Activated CD4-positive, alpha-beta memory T cell treated with anti-CD3 and anti-CD28 coated beads, Interleukin-2, amount 10 ng/mL, durations not matched to agents 7 days and 5 days (primary cell): ENCODE measurements around the gene AARS2. TPM values are rescaled to one million over a fixed set of nuclear protein-coding genes. Genes with fewer than 3 reads are reported as not detected.

Experiments
- CTCF ChIA-PET: fragments of 350-600 bp; sonication (Branson Sonifier 250); formaldehyde crosslinking; loops from one replicate; lab custom pipeline; 2021; ENCODE audit warnings: antibody characterized with exemption, inconsistent platforms; lab: Charles Lee
- POLR2A ChIA-PET: fragments of 350-600 bp; sonication (Branson Sonifier 250); formaldehyde crosslinking; loops from one replicate; lab custom pipeline; 2021; ENCODE audit warnings: antibody characterized with exemption; lab: Charles Lee
- DNase-seq: peaks from one replicate; pipeline ENCODE4 v3.0.0-alpha.2; 2020
- H3K27ac Mint-ChIP-seq: one replicate; pipeline ENCODE4 v1.8.0; 2021; ENCODE audit warnings: mild to moderate bottlenecking, mixed read lengths
- H3K27me3 Mint-ChIP-seq: one replicate; pipeline ENCODE4 v1.8.0; 2021; ENCODE audit warnings: mixed read lengths
- H3K36me3 Mint-ChIP-seq: one replicate; pipeline ENCODE4 v1.8.0; 2021; ENCODE audit warnings: low read depth, mixed read lengths
- H3K4me1 Mint-ChIP-seq: one replicate; pipeline ENCODE4 v1.8.0; 2021; ENCODE audit warnings: mixed read lengths
- H3K4me3 Mint-ChIP-seq: one replicate; pipeline ENCODE4 v1.8.0; 2021; ENCODE audit warnings: mild to moderate bottlenecking, mixed read lengths
- H3K9me3 Mint-ChIP-seq: one replicate; pipeline ENCODE4 v1.8.0; 2021; ENCODE audit warnings: mixed read lengths
- total RNA-seq, 2 experiments: library from RNA; stranded (reverse); gene quantifications; one replicate each; pipeline ENCODE4 v1.2.3, GENCODE V29; 2021

AARS2 gene
- total RNA-seq, 2 experiments from 2014 or later, result 14.8 to 15.0 TPM

- Mint-ChIP-seq H3K27me3 (peaks cover 42% of the 10 kb centered on the region), H3K4me3 (peak overlapping the region; percentile 4), H3K4me1 (peaks cover 6% of the 10 kb centered on the region), H3K27ac (no peak overlapping the region), H3K36me3 (peaks cover 22% of the 10 kb centered on the region), H3K9me3 (no peaks in the 10 kb centered on the region)
- ChIA-PET CTCF (interaction anchor here (1.6 to 2.3 kb wide), 2 partner anchors 12 to 15 kb away, joined by 3 to 5 read pairs; partner anchors contain the start of gene AARS2), POLR2A (interaction anchor here (0.9 to 2.8 kb wide), 3 partner anchors 10 to 50 kb away, joined by 4 to 13 read pairs (median 5); partner anchors contain the start of genes AARS2 and HSP90AB1)
- peak; percentile 51 for DNase-seq
Observed at GRCh38 chr6:44297063-44298038, 15.8 kb downstream of the AARS2 start.

GRCh38 chr6:44294832-44295791 lies 18.0 kb downstream of the AARS2 start:
- Mint-ChIP-seq H3K27me3 (peaks cover 58% of the 10 kb centered on the region), H3K36me3 (peaks cover 4% of the 10 kb centered on the region), H3K4me1 (peaks cover 6% of the 10 kb centered on the region), H3K4me3 (no peak overlapping the region), H3K27ac (no peak overlapping the region), H3K9me3 (no peaks in the 10 kb centered on the region)
- ChIA-PET POLR2A (interaction anchor here (1.1 to 2.8 kb wide), 3 partner anchors 10 to 19 kb away, joined by 4 to 13 read pairs (median 6); partner anchors contain the start of gene AARS2), CTCF (interaction anchor here (0.5 to 1.7 kb wide), 4 partner anchors 10 to 115 kb away, joined by 3 to 6 read pairs (median 6); partner anchors contain the start of gene AARS2)
- no peak for DNase-seq

- H3K4me3 Mint-ChIP-seq, result no peak overlapping the region
- no peak overlapping the region for H3K27ac Mint-ChIP-seq
- CTCF ChIA-PET, result interaction anchor here (1.0 kb wide), 1 partner anchor 36 kb away, joined by 6 read pairs; the partner anchor contains the start of gene SLC35B2
- peaks cover 60% of the 10 kb centered on the region for H3K27me3 Mint-ChIP-seq
- peaks cover 2% of the 10 kb centered on the region for H3K4me1 Mint-ChIP-seq
- POLR2A ChIA-PET, result interaction anchor here (1.1 to 1.9 kb wide), 2 partner anchors 8 to 9 kb away, joined by 4 to 5 read pairs; no protein-coding TSS in a partner anchor
- no peaks in the 10 kb centered on the region for H3K36me3 Mint-ChIP-seq
- DNase-seq, result no peak
- H3K9me3 Mint-ChIP-seq, result no peaks in the 10 kb centered on the region
Observed at GRCh38 chr6:44292661-44293365, 20.3 kb downstream of the AARS2 start.

- no peak overlapping the region for H3K27ac Mint-ChIP-seq
- POLR2A ChIA-PET, result interaction anchor here (1.9 kb wide), 1 partner anchor 9 kb away, joined by 5 read pairs; no protein-coding TSS in a partner anchor
- CTCF ChIA-PET, result interaction anchor here (1.0 kb wide), 1 partner anchor 13 kb away, joined by 3 read pairs; no protein-coding TSS in a partner anchor
Observed at GRCh38 chr6:44291841-44292240, 21.3 kb downstream of the AARS2 start.

GRCh38 chr6:44289726-44290260 lies 23.4 kb downstream of the AARS2 start:
- DNase-seq, result no peak
- Mint-ChIP-seq H3K27me3 (peaks cover 49% of the 10 kb centered on the region), H3K4me1 (no peaks in the 10 kb centered on the region), H3K9me3 (no peaks in the 10 kb centered on the region), H3K36me3 (no peaks in the 10 kb centered on the region), H3K27ac (no peak overlapping the region), H3K4me3 (no peak overlapping the region)
- ChIA-PET CTCF (no interaction called here), POLR2A (interaction anchor here (0.8 kb wide), 1 partner anchor 19 kb away, joined by 3 read pairs; no protein-coding TSS in a partner anchor)

More at GRCh38 chr6:44291841-44292240, 21.3 kb downstream of the AARS2 start:
- no peaks in the 10 kb centered on the region for H3K36me3 Mint-ChIP-seq
- no peak overlapping the region for H3K4me3 Mint-ChIP-seq
- H3K4me1 Mint-ChIP-seq, result no peaks in the 10 kb centered on the region
- H3K9me3 Mint-ChIP-seq, result no peaks in the 10 kb centered on the region
- peaks cover 62% of the 10 kb centered on the region for H3K27me3 Mint-ChIP-seq
- DNase-seq, result no peak

- no peaks in the 10 kb centered on the region for H3K4me1 Mint-ChIP-seq
- ChIA-PET POLR2A (no interaction called here), CTCF (no interaction called here)
- H3K36me3 Mint-ChIP-seq, result no peaks in the 10 kb centered on the region
- no peak overlapping the region for H3K27ac Mint-ChIP-seq
- H3K9me3 Mint-ChIP-seq, result no peaks in the 10 kb centered on the region
- no peak for DNase-seq
- peaks cover 53% of the 10 kb centered on the region for H3K27me3 Mint-ChIP-seq
- H3K4me3 Mint-ChIP-seq, result no peak overlapping the region
Observed at GRCh38 chr6:44286747-44287146, 26.4 kb downstream of the AARS2 start.

GRCh38 chr6:44286285-44286565 lies 26.9 kb downstream of the AARS2 start:
- Mint-ChIP-seq H3K36me3 (no peaks in the 10 kb centered on the region), H3K27me3 (peaks cover 49% of the 10 kb centered on the region), H3K9me3 (no peaks in the 10 kb centered on the region), H3K4me1 (no peaks in the 10 kb centered on the region), H3K27ac (no peak overlapping the region), H3K4me3 (no peak overlapping the region)
- DNase-seq, result no peak
- ChIA-PET CTCF (no interaction called here), POLR2A (no interaction called here)

- CTCF ChIA-PET, result interaction anchor here (0.8 kb wide), 1 partner anchor 17 kb away, joined by 3 read pairs; no protein-coding TSS in a partner anchor
- POLR2A ChIA-PET, result interaction anchor here (1.6 kb wide), 1 partner anchor 27 kb away, joined by 3 read pairs; the partner anchor contains the start of gene AARS2
- Mint-ChIP-seq H3K4me1 (no peaks in the 10 kb centered on the region), H3K27ac (no peak overlapping the region), H3K9me3 (no peaks in the 10 kb centered on the region), H3K27me3 (peaks cover 49% of the 10 kb centered on the region), H3K4me3 (no peak overlapping the region), H3K36me3 (no peaks in the 10 kb centered on the region)
- DNase-seq, result no peak
Observed at GRCh38 chr6:44285552-44286284, 27.4 kb downstream of the AARS2 start.

GRCh38 chr6:44284867-44285266 lies 28.3 kb downstream of the AARS2 start:
- ChIA-PET CTCF (interaction anchor here (0.8 kb wide), 1 partner anchor 17 kb away, joined by 3 read pairs; no protein-coding TSS in a partner anchor), POLR2A (interaction anchor here (1.6 kb wide), 1 partner anchor 28 kb away, joined by 3 read pairs; the partner anchor contains the start of gene AARS2)
- no peak overlapping the region for H3K27ac Mint-ChIP-seq
- no peak overlapping the region for H3K4me3 Mint-ChIP-seq
- no peaks in the 10 kb centered on the region for H3K36me3 Mint-ChIP-seq
- DNase-seq, result no peak
- no peaks in the 10 kb centered on the region for H3K4me1 Mint-ChIP-seq
- peaks cover 48% of the 10 kb centered on the region for H3K27me3 Mint-ChIP-seq
- no peaks in the 10 kb centered on the region for H3K9me3 Mint-ChIP-seq

- DNase-seq, result no peak
- Mint-ChIP-seq H3K9me3 (no peaks in the 10 kb centered on the region), H3K27ac (no peak overlapping the region), H3K36me3 (no peaks in the 10 kb centered on the region), H3K4me3 (no peak overlapping the region), H3K27me3 (peaks cover 47% of the 10 kb centered on the region), H3K4me1 (no peaks in the 10 kb centered on the region)
- POLR2A ChIA-PET, result interaction anchor here (1.4 kb wide), 1 partner anchor 9 kb away, joined by 4 read pairs; no protein-coding TSS in a partner anchor
- CTCF ChIA-PET, result interaction anchor here (1.4 kb wide), 1 partner anchor 12 kb away, joined by 4 read pairs; no protein-coding TSS in a partner anchor
Observed at GRCh38 chr6:44284121-44284520, 29.0 kb downstream of the AARS2 start.
